HG02840 (cell line): ENCODE measurements around the gene RABGGTA.
"Not testable (repeated sequence)": the region's sequence is repeated elsewhere in the genome, so short reads cannot be mapped to it uniquely, and the experiment has no call there.

Experiments
- ATAC-seq: cut with Tn5 transposase; IDR thresholded peaks from one replicate; pipeline ENCODE4 v1.9.1; 2021; ENCODE audit warnings: mild to moderate bottlenecking, moderate library complexity, moderate number of reproducible peaks; ENCODE audit not compliant: unreplicated experiment, low FRiP score

Gene RABGGTA

GRCh38 chr14:24246765-24247212, 24.6 kb downstream of the RABGGTA start:
- ATAC-seq = no peak

- not testable (repeated sequence) for ATAC-seq
Measured at GRCh38 chr14:24245350-24245749, 26.0 kb downstream of the RABGGTA start.

GRCh38 chr14:24243336-24243836, 28.0 kb downstream of the RABGGTA start:
- ATAC-seq = no peak

GRCh38 chr14:24241829-24242443, 29.5 kb downstream of the RABGGTA start:
- peak; percentile 80 for ATAC-seq

- ATAC-seq = no peak
Measured at GRCh38 chr14:24240110-24240918, 31.1 kb downstream of the RABGGTA start.

- no peak for ATAC-seq
Measured at GRCh38 chr14:24238527-24239037, 32.8 kb downstream of the RABGGTA start.

GRCh38 chr14:24238123-24238522, 33.3 kb downstream of the RABGGTA start:
- no peak for ATAC-seq

GRCh38 chr14:24237463-24237955, 33.9 kb downstream of the RABGGTA start:
- no peak for ATAC-seq

- no peak for ATAC-seq
Measured at GRCh38 chr14:24236689-24237462, 34.5 kb downstream of the RABGGTA start.

GRCh38 chr14:24235804-24236688, 35.4 kb downstream of the RABGGTA start:
- ATAC-seq = no peak

- no peak for ATAC-seq
Measured at GRCh38 chr14:24234095-24235005, 37.0 kb downstream of the RABGGTA start.

GRCh38 chr14:24233538-24233866, 37.9 kb downstream of the RABGGTA start:
- no peak for ATAC-seq

- ATAC-seq = peak; percentile 61
Measured at GRCh38 chr14:24232645-24233537, 38.5 kb downstream of the RABGGTA start, which contains the start of gene GMPR2. GMPR2 (plus strand) TSS chr14:24232929; CDS start chr14:24233254, 325 bp downstream.

- ATAC-seq = peak; percentile 79
Measured at GRCh38 chr14:24232121-24232644, 39.2 kb downstream of the RABGGTA start, which contains the start of gene NEDD8. NEDD8 (minus strand) TSS chr14:24232367; CDS start chr14:24232267, 100 bp downstream.

- no peak for ATAC-seq
Measured at GRCh38 chr14:24231263-24232120, 39.9 kb downstream of the RABGGTA start.

- no peak for ATAC-seq
Measured at GRCh38 chr14:24228902-24229301, 42.5 kb downstream of the RABGGTA start.
